Measurements from ENCODE around the gene GBGT1.

Gene GBGT1

DNA sequence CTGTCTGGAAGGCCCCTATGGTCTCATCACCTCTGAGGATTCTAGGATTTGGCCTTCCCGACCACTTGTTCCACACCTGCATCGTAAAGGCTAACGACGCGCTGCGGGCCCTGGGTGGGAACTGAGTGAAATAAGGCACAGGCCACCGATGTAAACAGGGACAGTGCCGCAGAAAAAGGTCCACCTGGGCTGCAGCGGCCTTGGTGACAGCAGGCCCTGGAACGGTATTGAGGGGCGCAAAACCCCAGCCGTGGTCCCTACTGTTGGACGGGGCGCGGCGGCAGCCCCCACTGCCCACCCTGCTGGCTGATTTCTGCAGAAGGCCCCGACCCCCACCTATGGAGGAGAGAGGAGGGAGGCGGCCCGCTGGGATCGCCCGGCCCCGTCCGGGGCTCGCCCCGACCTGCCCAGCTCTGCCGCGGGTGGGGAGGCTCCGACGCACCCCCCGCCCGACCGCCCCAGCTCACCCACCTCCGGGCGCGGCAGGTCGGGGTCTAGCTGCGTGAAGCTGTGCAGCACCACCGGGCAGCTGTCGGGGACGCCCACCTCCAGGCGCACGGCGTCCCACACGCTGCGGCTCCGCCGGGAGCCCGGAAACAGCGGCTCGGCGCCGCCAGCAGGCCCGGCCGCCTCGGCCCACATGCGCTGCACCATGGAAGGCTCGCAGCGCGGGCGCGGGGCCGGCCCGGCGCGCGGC is 43.1 kb downstream of the GBGT1 start:
- H3K4me3 ChIP-seq, result peak overlapping the region; percentile 84 to 85
- no peaks in the 10 kb centered on the region for H3K9me3 ChIP-seq
- intact Hi-C loops (cut with DNase I; ENCODE audit: low total_unique reads), result no loop called here
- H3K27me3 ChIP-seq, result no peaks in the 10 kb centered on the region
- DNase-seq, result no peak
- peak overlapping the region; percentile 74 to 79 for H3K27ac ChIP-seq
- H3K4me1 ChIP-seq, result peaks cover 0 to 75% (median 40%) of the 10 kb centered on the region in 4 donors
- H3K36me3 ChIP-seq, result no peaks in the 10 kb centered on the region
- TF ChIP-seq, protein P1, sequence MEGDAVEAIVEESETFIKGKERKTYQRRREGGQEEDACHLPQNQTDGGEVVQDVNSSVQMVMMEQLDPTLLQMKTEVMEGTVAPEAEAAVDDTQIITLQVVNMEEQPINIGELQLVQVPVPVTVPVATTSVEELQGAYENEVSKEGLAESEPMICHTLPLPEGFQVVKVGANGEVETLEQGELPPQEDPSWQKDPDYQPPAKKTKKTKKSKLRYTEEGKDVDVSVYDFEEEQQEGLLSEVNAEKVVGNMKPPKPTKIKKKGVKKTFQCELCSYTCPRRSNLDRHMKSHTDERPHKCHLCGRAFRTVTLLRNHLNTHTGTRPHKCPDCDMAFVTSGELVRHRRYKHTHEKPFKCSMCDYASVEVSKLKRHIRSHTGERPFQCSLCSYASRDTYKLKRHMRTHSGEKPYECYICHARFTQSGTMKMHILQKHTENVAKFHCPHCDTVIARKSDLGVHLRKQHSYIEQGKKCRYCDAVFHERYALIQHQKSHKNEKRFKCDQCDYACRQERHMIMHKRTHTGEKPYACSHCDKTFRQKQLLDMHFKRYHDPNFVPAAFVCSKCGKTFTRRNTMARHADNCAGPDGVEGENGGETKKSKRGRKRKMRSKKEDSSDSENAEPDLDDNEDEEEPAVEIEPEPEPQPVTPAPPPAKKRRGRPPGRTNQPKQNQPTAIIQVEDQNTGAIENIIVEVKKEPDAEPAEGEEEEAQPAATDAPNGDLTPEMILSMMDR (IDR thresholded peaks at IDR 0.05), result no peak

DNA sequence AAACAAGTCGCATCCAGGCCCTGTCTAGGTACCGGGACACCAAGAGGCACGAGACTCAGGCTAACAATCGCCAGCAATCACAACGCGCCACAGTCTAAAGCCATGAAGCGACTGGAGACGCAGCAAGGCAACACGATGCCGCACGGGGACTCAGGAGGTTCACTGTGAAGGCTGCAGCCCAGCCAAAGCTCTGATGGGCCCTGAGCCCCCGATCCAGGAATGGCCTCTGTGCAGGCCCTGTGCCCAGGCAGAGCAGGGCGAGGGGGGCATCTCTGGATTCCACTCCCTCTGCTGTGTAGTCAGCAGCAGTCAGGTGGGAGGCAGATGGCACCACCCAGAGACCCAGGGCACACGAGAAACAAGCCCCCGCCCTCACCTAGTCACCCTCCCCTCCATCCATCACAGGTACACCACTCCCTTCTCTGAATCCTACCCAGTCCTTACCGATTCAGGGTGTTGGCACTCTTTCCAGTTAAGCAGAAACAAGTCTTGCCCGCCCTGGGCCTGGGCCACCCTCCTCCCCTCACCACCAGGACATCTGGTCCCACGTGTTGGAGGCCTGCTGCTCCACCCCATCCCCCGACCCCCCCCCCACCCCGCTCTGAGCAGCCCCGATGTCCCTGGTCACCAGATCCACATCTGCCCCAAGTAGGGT is 43.7 kb downstream of the GBGT1 start:
- intact Hi-C loops (cut with DNase I; ENCODE audit: low total_unique reads), result no loop called here
- TF ChIP-seq, protein P1 (IDR thresholded peaks at IDR 0.05), result no peak
- H3K4me1 ChIP-seq, result peaks cover 0 to 79% (median 40%) of the 10 kb centered on the region in 4 donors
- peak overlapping the region; percentile 84 to 85 for H3K4me3 ChIP-seq
- DNase-seq, result no peak
- no peaks in the 10 kb centered on the region for H3K36me3 ChIP-seq
- H3K9me3 ChIP-seq, result no peaks in the 10 kb centered on the region
- H3K27ac ChIP-seq, result peak overlapping the region; percentile 74 to 79
- no peaks in the 10 kb centered on the region for H3K27me3 ChIP-seq

DNA sequence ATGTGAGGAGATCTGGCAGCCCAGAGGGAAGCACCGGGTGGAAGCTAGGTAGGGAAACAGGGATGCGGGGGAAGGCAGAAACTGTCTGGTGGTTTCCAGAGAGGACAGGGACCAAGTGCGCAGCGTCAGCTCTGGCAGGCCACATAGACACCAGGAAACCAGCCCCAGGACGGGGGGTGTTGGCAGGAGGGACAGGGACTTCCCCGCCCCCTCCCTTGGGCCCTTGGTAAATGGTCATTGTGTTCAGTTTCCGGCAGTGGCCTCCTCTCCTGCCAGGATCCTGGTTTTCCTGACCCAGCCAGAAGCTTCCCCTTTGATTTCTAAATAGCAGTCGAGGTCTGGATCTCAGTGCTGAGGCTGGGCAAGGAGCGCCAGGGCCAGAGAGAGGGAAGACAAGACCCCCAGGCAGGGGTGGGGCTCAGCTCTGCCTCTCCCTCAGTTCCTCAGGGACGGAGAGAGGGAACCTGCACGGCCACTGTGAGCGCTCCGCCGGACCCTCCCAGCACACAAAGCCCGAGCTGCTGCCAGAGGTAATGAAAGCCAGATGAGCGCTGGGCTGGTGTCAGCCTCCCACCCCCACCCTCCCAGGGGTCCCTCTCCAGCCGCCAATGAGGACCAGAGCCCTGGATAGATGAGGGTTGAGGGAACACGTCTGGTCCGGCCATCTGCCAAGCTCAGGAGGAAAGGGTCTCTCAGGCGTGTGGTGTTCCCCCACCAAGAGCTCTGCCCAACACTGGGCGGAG is 44.4 kb downstream of the GBGT1 start:
- Histone ChIP-seq H3K36me3 (no peaks in the 10 kb centered on the region), H3K27ac (peak overlapping the region; percentile 21 to 79), H3K9me3 (no peaks in the 10 kb centered on the region), H3K27me3 (no peaks in the 10 kb centered on the region), H3K4me1 (peaks cover 0 to 86% (median 47%) of the 10 kb centered on the region in 4 donors), H3K4me3 (peak overlapping the region; percentile 84 to 85)
- intact Hi-C loops (cut with DNase I; ENCODE audit: low total_unique reads), result no loop called here
- TF ChIP-seq, protein P1 (IDR thresholded peaks at IDR 0.05), result no peak
- no peak for DNase-seq

DNA sequence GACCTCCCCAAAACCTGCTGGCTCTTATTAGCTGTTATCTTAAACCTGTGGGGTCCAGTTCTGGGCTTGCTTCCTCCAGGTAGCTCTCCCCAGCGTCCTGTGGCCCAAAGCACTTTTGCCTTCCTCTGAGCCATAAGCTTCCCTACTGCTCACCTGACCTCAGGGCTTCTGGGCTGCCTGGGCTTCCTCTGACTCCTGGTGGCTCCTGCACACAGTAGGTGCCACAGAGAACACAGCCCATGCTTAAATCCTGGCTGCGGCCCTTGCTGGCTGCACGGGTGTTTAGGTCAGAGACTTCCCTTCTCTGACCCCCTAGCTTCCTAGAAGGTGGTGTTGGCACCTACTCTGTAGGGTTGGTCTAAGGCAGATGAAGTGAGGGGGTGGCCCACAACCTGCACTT is 45.1 kb downstream of the GBGT1 start:
- H3K9me3 ChIP-seq, result no peaks in the 10 kb centered on the region
- intact Hi-C loops (cut with DNase I; ENCODE audit: low total_unique reads), result no loop called here
- no peak for DNase-seq
- H3K27me3 ChIP-seq, result no peaks in the 10 kb centered on the region
- TF ChIP-seq, protein P1 (IDR thresholded peaks at IDR 0.05), result no peak
- H3K4me3 ChIP-seq, result no peak overlapping the region
- no peak overlapping the region for H3K27ac ChIP-seq
- H3K36me3 ChIP-seq, result no peaks in the 10 kb centered on the region
- peaks cover 0 to 93% (median 54%) of the 10 kb centered on the region in 4 donors for H3K4me1 ChIP-seq

DNA sequence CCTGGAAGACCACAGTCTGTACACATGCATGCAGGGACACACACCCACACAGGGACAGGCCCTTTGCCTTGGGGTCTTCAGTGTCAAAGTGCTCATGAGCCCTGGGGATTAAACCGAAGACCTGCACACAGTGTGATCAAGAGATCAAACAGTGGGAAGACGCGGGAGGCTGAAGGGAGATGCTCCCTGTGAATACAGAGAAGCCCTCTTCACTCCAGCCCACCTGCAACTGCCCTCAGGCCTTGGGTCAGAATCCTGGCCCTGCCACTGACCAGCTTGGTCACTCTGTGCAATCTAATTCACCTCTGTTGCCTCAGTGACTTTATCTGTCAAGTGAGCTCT is 45.6 kb downstream of the GBGT1 start:
- Histone ChIP-seq H3K27ac (no peak overlapping the region), H3K36me3 (no peaks in the 10 kb centered on the region), H3K9me3 (no peaks in the 10 kb centered on the region), H3K27me3 (no peaks in the 10 kb centered on the region), H3K4me3 (no peak overlapping the region), H3K4me1 (peaks cover 0 to 94% (median 58%) of the 10 kb centered on the region in 4 donors)
- intact Hi-C loops (cut with DNase I; ENCODE audit: low total_unique reads), result no loop called here
- TF ChIP-seq, protein P1 (IDR thresholded peaks at IDR 0.05), result no peak
- DNase-seq, result no peak

Measured in tibial artery (tissue), 4 donors.